HCT116 (cell line): ENCODE results near the gene HSPB1. TPM values are rescaled to one million over a fixed set of nuclear protein-coding genes. Genes with fewer than 3 reads are reported as not detected.

Source experiments
- ATAC-seq: fragments of 200-7000 bp; cut with Tn5 transposase; 2 replicates; pipeline ENCODE4 v1.9.1; 2020; ENCODE audit warnings: mild to moderate bottlenecking, moderate library complexity
- BruUV-seq: library from RNA; stranded (reverse); fragments of 400-500 nt; replicated peaks from 2 replicates; lab custom pipeline; 2021; lab: Mats Ljungman, UMichigan
- CTCF ChIA-PET: fragments of 300-600 bp; sonication (Branson Sonifier 250); formaldehyde crosslinking; loops from one replicate; lab custom pipeline; 2021; ENCODE audit warnings: antibody characterized with exemption; lab: Charles Lee
- POLR2A ChIA-PET: fragments of 300-600, 350-600 bp; sonication (Branson Sonifier 250); formaldehyde crosslinking; loops from one replicate; lab custom pipeline; 2021; ENCODE audit warnings: antibody characterized with exemption; lab: Charles Lee
- RAD21 ChIA-PET, 2 experiments: fragments of 300-600 bp; sonication (Branson Sonifier 250); formaldehyde crosslinking; loops; one replicate each; lab custom pipeline; 2023; ENCODE audit warnings: low total read pairs in 2 of 2; ENCODE audit not compliant: uncharacterized antibody in 2 of 2, unreplicated experiment in 2 of 2, low non-redundant PET in 1 of 2; lab: Charles Lee
- DNase-seq: peaks from one replicate; pipeline ENCODE4 v3.0.0-alpha.2; 2010; ENCODE audit warnings: low read depth, low spot score
- H2AFZ ChIP-seq: fragments of 200-600 bp; shearing (Covaris generic), sonication (generic); 2 replicates; pipeline ENCODE4 v1.6.1; 2017; ENCODE audit warnings: low read depth, mixed run types, mixed read lengths, antibody characterized with exemption, low read length; ENCODE audit not compliant: poor library complexity, severe bottlenecking
- H3K27ac ChIP-seq: 2 replicates; pipeline ENCODE4 v1.5.1; 2012; ENCODE audit warnings: low read depth, low read length
- H3K27me3 ChIP-seq: fragments of 200-600 bp; sonication (generic); 2 replicates; pipeline ENCODE4 v1.6.1; 2016; ENCODE audit warnings: mixed run types, low read length, mixed read lengths; ENCODE audit not compliant: insufficient read depth
- H3K36me3 ChIP-seq, 2 experiments: fragments of 200-500 bp in 1 of 2; fragments of 200-600 bp in 1 of 2; sonication (Bioruptor generic) in 1 of 2; sonication (generic) in 1 of 2; 2 replicates each; pipeline versions ENCODE4 v1.5.1 to v1.6.1; 2014 to 2016; ENCODE audit warnings: low read length in 2 of 2, inconsistent platforms in 1 of 2, mixed read lengths in 1 of 2, mixed run types in 1 of 2; ENCODE audit not compliant: insufficient read depth in 2 of 2, control insufficient read depth in 1 of 2
- H3K4me1 ChIP-seq, 2 experiments: fragments of 200-600 bp in 1 of 2; sonication (generic) in 1 of 2; 2 replicates each; pipeline versions ENCODE4 v1.5.1 to v1.6.1; 2012 to 2017; ENCODE audit warnings: low read length in 2 of 2, inconsistent platforms in 1 of 2, mild to moderate bottlenecking in 1 of 2, mixed read lengths in 1 of 2, mixed run types in 1 of 2, moderate library complexity in 1 of 2; ENCODE audit not compliant: insufficient read depth in 2 of 2, control insufficient read depth in 1 of 2
- H3K4me2 ChIP-seq: fragments of 200-600 bp; sonication (generic); 2 replicates; pipeline ENCODE4 v1.6.1; 2017; ENCODE audit warnings: mixed run types, low read length, mixed read lengths
- H3K4me3 ChIP-seq, 2 experiments: fragments of 200-600 bp in 1 of 2; sonication (generic) in 1 of 2; replicated peaks in 1 of 2; 2 replicates each; pipeline ENCODE4 v1.5.1; 2011 to 2016; ENCODE audit warnings: low read length in 2 of 2, control low read depth in 1 of 2, low read depth in 1 of 2, mild to moderate bottlenecking in 1 of 2, mixed read lengths in 1 of 2, mixed run types in 1 of 2
- H3K79me2 ChIP-seq: fragments of 200-600 bp; sonication (generic); 2 replicates; pipeline ENCODE4 v1.6.1; 2017; ENCODE audit warnings: mild to moderate bottlenecking, mixed run types, low read length, moderate library complexity, mixed read lengths; ENCODE audit not compliant: insufficient read depth
- H3K9ac ChIP-seq: fragments of 200-600 bp; sonication (generic); 2 replicates; pipeline ENCODE4 v1.6.1; 2016; ENCODE audit warnings: low read length, mixed read lengths
- H3K9me2 ChIP-seq: fragments of 200-600 bp; sonication (generic), shearing (Covaris generic); 2 replicates; pipeline ENCODE4 v1.6.1; 2017; ENCODE audit warnings: mixed run types, mild to moderate bottlenecking, moderate library complexity; ENCODE audit not compliant: insufficient read depth
- H3K9me3 ChIP-seq, 2 experiments: fragments of 200-500 bp in 1 of 2; fragments of 200-600 bp in 1 of 2; sonication (Bioruptor generic) in 1 of 2; sonication (generic) in 1 of 2; 2 replicates each; pipeline ENCODE4 v1.6.1; 2014 to 2017; ENCODE audit warnings: low read length in 2 of 2, mixed read lengths in 2 of 2, inconsistent platforms in 1 of 2, low read depth in 1 of 2, mild to moderate bottlenecking in 1 of 2, mixed run types in 1 of 2, moderate library complexity in 1 of 2; ENCODE audit not compliant: control insufficient read depth in 1 of 2, insufficient read depth in 1 of 2
- H4K20me1 ChIP-seq: fragments of 200-600 bp; sonication (generic), shearing (Covaris generic); 2 replicates; pipeline ENCODE4 v1.6.1; 2017; ENCODE audit warnings: mixed run types, mild to moderate bottlenecking, moderate library complexity; ENCODE audit not compliant: insufficient read depth
- ATF3 ChIP-seq: IDR thresholded peaks from 2 replicates; pipeline ENCODE4 v1.6.1; 2012
- CBX3 ChIP-seq: IDR thresholded peaks from 2 replicates; pipeline ENCODE4 v1.6.1; 2012; ENCODE audit warnings: low read depth
- CEBPB ChIP-seq: IDR thresholded peaks from 2 replicates; pipeline ENCODE4 v1.6.1; 2012; ENCODE audit warnings: low read depth
- EGR1 ChIP-seq: IDR thresholded peaks from 2 replicates; pipeline ENCODE4 v1.6.1; 2012; ENCODE audit warnings: low read depth
- ELF1 ChIP-seq: IDR thresholded peaks from 2 replicates; pipeline ENCODE4 v1.6.1; 2012; ENCODE audit warnings: low read depth, borderline replicate concordance
- EZH2 ChIP-seq: fragments of 200-600 bp; sonication (generic); IDR thresholded peaks from 2 replicates; pipeline ENCODE4 v1.6.1; 2017; ENCODE audit warnings: antibody characterized with exemption, mixed run types
- POLR2A ChIP-seq: IDR thresholded peaks from 2 replicates; pipeline ENCODE4 v1.7.0; 2011; ENCODE audit warnings: borderline replicate concordance; ENCODE audit not compliant: insufficient read depth, insufficient read length; ENCODE audit errors: extremely low read depth
- POLR2AphosphoS5 ChIP-seq: IDR thresholded peaks from 2 replicates; pipeline ENCODE4 v1.6.1; 2011; ENCODE audit warnings: mild to moderate bottlenecking, low read depth, low read length, moderate library complexity
- RAD21 ChIP-seq: IDR thresholded peaks from 2 replicates; pipeline ENCODE4 v1.6.1; 2012; ENCODE audit warnings: low read depth, mild to moderate bottlenecking
- REST ChIP-seq: IDR thresholded peaks from 2 replicates; pipeline ENCODE4 v1.6.1; 2012; ENCODE audit warnings: low read depth
- SIN3A ChIP-seq: IDR thresholded peaks from 2 replicates; pipeline ENCODE4 v1.6.1; 2012; ENCODE audit warnings: low read depth
- SP1 ChIP-seq: IDR thresholded peaks from 2 replicates; pipeline ENCODE4 v1.6.1; 2012; ENCODE audit warnings: low read depth
- SRF ChIP-seq: IDR thresholded peaks from 2 replicates; pipeline ENCODE4 v1.6.1; 2012; ENCODE audit warnings: low read depth
- TCF7L2 ChIP-seq: IDR thresholded peaks from 2 replicates; pipeline ENCODE4 v1.7.0; 2011; ENCODE audit warnings: borderline replicate concordance, inconsistent platforms; ENCODE audit not compliant: insufficient read depth, insufficient read length; ENCODE audit errors: extremely low read depth
- YY1 ChIP-seq: IDR thresholded peaks from 2 replicates; pipeline ENCODE4 v1.6.1; 2011; ENCODE audit warnings: low read length, low read depth, moderate library complexity, mild to moderate bottlenecking; ENCODE audit not compliant: insufficient replicate concordance; ENCODE audit errors: extremely low read depth
- ZBTB33 ChIP-seq: IDR thresholded peaks from 2 replicates; pipeline ENCODE4 v1.6.1; 2011; ENCODE audit warnings: mild to moderate bottlenecking, low read length, moderate library complexity; ENCODE audit not compliant: insufficient replicate concordance; ENCODE audit errors: extremely low read depth
- ZFX ChIP-seq: fragments of 450-650 bp; IDR thresholded peaks from 2 replicates; pipeline ENCODE4 v1.6.1; 2017
- ZNF274 ChIP-seq: fragments of 200-500 bp; sonication (Bioruptor generic); IDR thresholded peaks from 2 replicates; pipeline ENCODE4 v1.6.1; 2014; ENCODE audit warnings: mild to moderate bottlenecking, low read depth, low read length, inconsistent platforms
- intact Hi-C: fragments of 100-400 bp; cut with micrococcal nuclease; formaldehyde crosslinking; loops from 2 replicates; pipeline ENCODE4 v1.10.0; 2022
- total RNA-seq: library from RNA; stranded (reverse); gene quantifications from one replicate; pipeline ENCODE4 v1.2.1, GENCODE V29; 2021; ENCODE audit not compliant: unreplicated experiment
- TF ChIP-seq, protein P1 (sequence below), 3 experiments: fragments of 200-600 bp in 1 of 3; sonication (generic) in 1 of 3; IDR thresholded peaks in 2 of 3; conservative IDR thresholded peaks in 1 of 3; 2 replicates each; pipeline ENCODE4 v1.5.1; 2012 to 2017; ENCODE audit warnings: low read depth in 2 of 3, low read length in 2 of 3, antibody characterized with exemption in 1 of 3, borderline replicate concordance in 1 of 3, control low read depth in 1 of 3, mild to moderate bottlenecking in 1 of 3, mixed read lengths in 1 of 3, mixed run types in 1 of 3, moderate library complexity in 1 of 3; ENCODE audit not compliant: insufficient read depth in 1 of 3
- TF ChIP-seq, protein P2 (sequence below): IDR thresholded peaks from 2 replicates; pipeline ENCODE4 v1.6.1; 2012

Gene HSPB1
- total RNA-seq, 1 experiment from 2014 or later = 524 TPM

- Histone ChIP-seq H3K4me3 (no peak overlapping the region), H3K9me2 (no peaks in the 10 kb centered on the region), H3K9ac (no peak overlapping the region), H3K27me3 (no peaks in the 10 kb centered on the region), H3K79me2 (peaks cover 100% of the 10 kb centered on the region), H2AFZ (no peak overlapping the region), H3K36me3 (peaks cover 18 to 67% of the 10 kb centered on the region in 2 experiments), H3K27ac (no peak overlapping the region), H4K20me1 (peaks cover 61% of the 10 kb centered on the region; the same call in 1 of the 2 replicates), H3K4me1 (peaks cover 6 to 41% of the 10 kb centered on the region in 2 experiments; a peak in 3 of 4 replicates), H3K9me3 (no peaks in the 10 kb centered on the region), H3K4me2 (no peak overlapping the region)
- CTCF ChIA-PET = no interaction called here
- RAD21 ChIA-PET = no interaction called here
- intact Hi-C loops = no loop called here
- DNase-seq (no peak), ATAC-seq (no peak)
- POLR2A ChIA-PET = no interaction called here
- BruUV-seq = no TSS peak
- TF ChIP-seq, protein P1, sequence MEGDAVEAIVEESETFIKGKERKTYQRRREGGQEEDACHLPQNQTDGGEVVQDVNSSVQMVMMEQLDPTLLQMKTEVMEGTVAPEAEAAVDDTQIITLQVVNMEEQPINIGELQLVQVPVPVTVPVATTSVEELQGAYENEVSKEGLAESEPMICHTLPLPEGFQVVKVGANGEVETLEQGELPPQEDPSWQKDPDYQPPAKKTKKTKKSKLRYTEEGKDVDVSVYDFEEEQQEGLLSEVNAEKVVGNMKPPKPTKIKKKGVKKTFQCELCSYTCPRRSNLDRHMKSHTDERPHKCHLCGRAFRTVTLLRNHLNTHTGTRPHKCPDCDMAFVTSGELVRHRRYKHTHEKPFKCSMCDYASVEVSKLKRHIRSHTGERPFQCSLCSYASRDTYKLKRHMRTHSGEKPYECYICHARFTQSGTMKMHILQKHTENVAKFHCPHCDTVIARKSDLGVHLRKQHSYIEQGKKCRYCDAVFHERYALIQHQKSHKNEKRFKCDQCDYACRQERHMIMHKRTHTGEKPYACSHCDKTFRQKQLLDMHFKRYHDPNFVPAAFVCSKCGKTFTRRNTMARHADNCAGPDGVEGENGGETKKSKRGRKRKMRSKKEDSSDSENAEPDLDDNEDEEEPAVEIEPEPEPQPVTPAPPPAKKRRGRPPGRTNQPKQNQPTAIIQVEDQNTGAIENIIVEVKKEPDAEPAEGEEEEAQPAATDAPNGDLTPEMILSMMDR (IDR thresholded peaks at IDR 0.05 in 2 of 3, conservative IDR thresholded peaks at IDR 0.05 in 1 of 3; ENCODE audit: borderline replicate concordance in 1 of 3, insufficient read depth in 1 of 3, low read depth in 2 of 3, low read length in 2 of 3) = no peak
- TF ChIP-seq CBX3 (no peak), SP1 (no peak), ATF3 (no peak), REST (no peak), EZH2 (no peak), TCF7L2 (no peak), POLR2A (no peak), ELF1 (no peak), SRF (no peak), ZNF274 (no peak), ZFX (no peak), CEBPB (no peak), YY1 (no peak), ZBTB33 (no peak), EGR1 (no peak), SIN3A (no peak), RAD21 (no peak), POLR2AphosphoS5 (no peak)
- TF ChIP-seq, protein P2, sequence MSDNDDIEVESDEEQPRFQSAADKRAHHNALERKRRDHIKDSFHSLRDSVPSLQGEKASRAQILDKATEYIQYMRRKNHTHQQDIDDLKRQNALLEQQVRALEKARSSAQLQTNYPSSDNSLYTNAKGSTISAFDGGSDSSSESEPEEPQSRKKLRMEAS = no peak
These were observed 51.3 kb downstream of the HSPB1 start for GRCh38 chr7:76353744-76354143.
